GM13977 (cell line): Measurements from ENCODE around the gene GMPR.
"Not testable (repeated sequence)": the region's sequence is repeated elsewhere in the genome, so short reads cannot be mapped to it uniquely, and the experiment has no call there.

Experiments used
- DNase-seq: peaks from one replicate; pipeline ENCODE4 v3.0.0; 2012; ENCODE audit warnings: low spot score
- CTCF ChIP-seq: IDR thresholded peaks from 2 replicates; pipeline ENCODE4 v1.5.1; 2012; ENCODE audit warnings: mild to moderate bottlenecking, control low read depth; ENCODE audit not compliant: insufficient read depth; ENCODE audit errors: extremely low read depth, missing control alignments
- in situ Hi-C: fragments of 300-500 bp; cut with MboI; formaldehyde crosslinking; loops from one replicate; pipeline ENCODE4 v1.12.0; 2022; ENCODE audit warnings: low sequenced_read_pairs, low pct_unique_long_range_greater_than_20kb, mixed read lengths, inconsistent platforms; ENCODE audit not compliant: unreplicated experiment

GMPR gene

GRCh38 chr6:16256781-16257180 lies 18.4 kb downstream of the GMPR start:
- in situ Hi-C loops: no loop called here
- DNase-seq: no peak
- no peak for TF ChIP-seq CTCF

GRCh38 chr6:16257999-16258708 lies 19.8 kb downstream of the GMPR start:
- no peak for DNase-seq
- in situ Hi-C loops: no loop called here
- no peak for TF ChIP-seq CTCF

GRCh38 chr6:16258709-16259075 lies 20.3 kb downstream of the GMPR start:
- in situ Hi-C loops: no loop called here
- no peak for DNase-seq
- no peak for TF ChIP-seq CTCF

GRCh38 chr6:16259604-16260003 lies 21.2 kb downstream of the GMPR start:
- DNase-seq, in situ Hi-C loops: not testable (repeated sequence)

GRCh38 chr6:16260602-16261001 lies 22.2 kb downstream of the GMPR start:
- DNase-seq, in situ Hi-C loops: not testable (repeated sequence)

GRCh38 chr6:16262773-16263172 lies 24.4 kb downstream of the GMPR start:
- DNase-seq, in situ Hi-C loops: not testable (repeated sequence)

- DNase-seq, in situ Hi-C loops: not testable (repeated sequence)
These were observed 25.2 kb downstream of the GMPR start for GRCh38 chr6:16263464-16264099.

GRCh38 chr6:16264785-16265184 lies 26.4 kb downstream of the GMPR start:
- in situ Hi-C loops: no loop called here
- no peak for TF ChIP-seq CTCF
- DNase-seq: no peak
